ENCODE results near the gene GRB2. TPM values are rescaled to one million over a fixed set of nuclear protein-coding genes. Genes with fewer than 3 reads are reported as not detected.

GRB2 gene
- total RNA-seq, 2 experiments from 2014 or later: 166 to 169 TPM

GRCh38 chr17:75269844-75270217 is 135.6 kb downstream of the GRB2 start:
- CTCF ChIA-PET: interaction anchor here (0.7 to 4.6 kb wide), 10 partner anchors 9 to 239 kb away, joined by 3 to 52 read pairs (median 10); partner anchors contain the start of genes GGA3, MRPS7, NUP85 and SLC25A19
- H3K4me1 Mint-ChIP-seq (ENCODE audit: low read depth): peaks cover 31% of the 10 kb centered on the region
- intact Hi-C loops (cut with micrococcal nuclease): loop anchor here (1.0 to 10.0 kb wide), 5 partner anchors 9 to 515 kb away; partner anchors contain the start of genes CASKIN2, GGA3, MRPS7 and MYO15B
- H3K4me3 Mint-ChIP-seq: peak overlapping the region; percentile 80
- H3K27ac Mint-ChIP-seq: peak overlapping the region; percentile 73
- no peaks in the 10 kb centered on the region for H3K9me3 Mint-ChIP-seq
- H3K36me3 Mint-ChIP-seq (ENCODE audit: low read depth): peaks cover 13% of the 10 kb centered on the region
- no peaks in the 10 kb centered on the region for H3K27me3 Mint-ChIP-seq (ENCODE audit: low read depth)
- DNase-seq: peak; percentile 24

Small RNAs within 50 kb of the gene (microRNA-seq; reads per million reads assigned to microRNA genes)
- gene MIR3678 (ENCODE audit: borderline microRNAs expressed, borderline replicate concordance): not detected

Other genes with a start within 250 kb of the GRB2 start
- 100 to 1,000 TPM; 633 to 688 TPM for gene SUMO2, start 222.7 kb downstream of the GRB2 start, total RNA-seq
- 100 to 1,000 TPM; 112 to 116 TPM for gene NUP85, start 200.0 kb downstream of the GRB2 start, total RNA-seq
- gene GGA3, start 144.1 kb downstream of the GRB2 start, total RNA-seq: 10 to 100 TPM; 65.7 to 66.1 TPM
- gene MRPS7, start 143.8 kb downstream of the GRB2 start, total RNA-seq: 10 to 100 TPM; 73.3 to 78.3 TPM
- 10 to 100 TPM; 43.4 to 45.3 TPM for gene MIF4GD, start 134.4 kb downstream of the GRB2 start, total RNA-seq
- 10 to 100 TPM; 47.5 to 48.4 TPM for gene SLC25A19, start 116.2 kb downstream of the GRB2 start, total RNA-seq
- gene TMEM94, start 51.0 kb upstream of the GRB2 start, total RNA-seq: 10 to 100 TPM; 50.4 to 53.5 TPM
- 1 to 10 TPM; 1.0 to 1.1 TPM for gene CASKIN2, start 109.9 kb upstream of the GRB2 start, total RNA-seq
- 10 to 100 TPM; 21.4 to 22.0 TPM for gene TSEN54, start 110.8 kb upstream of the GRB2 start, total RNA-seq
- 1 to 10 TPM; 6.2 to 6.8 TPM for gene LLGL2, start 120.0 kb upstream of the GRB2 start, total RNA-seq
- 10 to 100 TPM; 24.6 to 29.7 TPM for gene MYO15B, start 182.1 kb upstream of the GRB2 start, total RNA-seq
- gene SMIM5, start 227.8 kb upstream of the GRB2 start, total RNA-seq: not detected